ENCODE results near the gene COQ10B. TPM values are rescaled to one million over a fixed set of nuclear protein-coding genes. Genes with fewer than 3 reads are reported as not detected.
"Not testable (repeated sequence)": the region's sequence is repeated elsewhere in the genome, so short reads cannot be mapped to it uniquely, and the experiment has no call there.

The COQ10B gene
- total RNA-seq, 2 experiments from 2014 or later, result 16.7 to 17.9 TPM

DNA sequence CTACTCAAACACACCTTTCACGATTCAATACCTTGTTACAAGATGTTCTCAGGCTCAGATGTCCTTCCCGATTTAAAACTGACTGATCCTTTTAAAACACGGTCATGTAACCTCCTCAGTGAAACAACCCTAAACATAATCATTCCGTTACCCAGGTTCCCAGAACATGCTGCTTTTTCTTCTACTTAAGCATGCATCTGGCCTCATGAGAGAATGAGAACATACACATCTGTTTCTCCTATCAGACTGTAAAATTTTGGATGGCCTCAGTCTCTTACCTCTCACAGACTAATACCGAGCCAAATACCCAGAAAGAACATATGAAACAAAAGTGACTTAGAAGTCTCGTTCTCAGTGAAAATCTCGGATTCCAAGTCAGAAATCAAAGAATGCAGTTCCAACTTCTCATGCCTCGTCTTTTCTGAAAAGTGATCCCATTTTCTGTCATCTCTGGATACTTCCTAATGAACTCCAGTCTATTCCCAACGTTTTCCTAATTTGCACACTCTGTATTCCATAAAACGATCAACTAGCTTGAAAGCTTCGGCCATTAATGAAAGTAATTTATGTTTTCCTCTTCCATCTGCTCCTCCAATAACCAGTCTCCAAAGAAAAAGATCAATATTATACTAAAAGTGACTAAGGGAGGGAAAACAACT is 19.4 kb upstream of the COQ10B start:
- H3K27ac Mint-ChIP-seq, result peak overlapping the region; percentile 100

DNA sequence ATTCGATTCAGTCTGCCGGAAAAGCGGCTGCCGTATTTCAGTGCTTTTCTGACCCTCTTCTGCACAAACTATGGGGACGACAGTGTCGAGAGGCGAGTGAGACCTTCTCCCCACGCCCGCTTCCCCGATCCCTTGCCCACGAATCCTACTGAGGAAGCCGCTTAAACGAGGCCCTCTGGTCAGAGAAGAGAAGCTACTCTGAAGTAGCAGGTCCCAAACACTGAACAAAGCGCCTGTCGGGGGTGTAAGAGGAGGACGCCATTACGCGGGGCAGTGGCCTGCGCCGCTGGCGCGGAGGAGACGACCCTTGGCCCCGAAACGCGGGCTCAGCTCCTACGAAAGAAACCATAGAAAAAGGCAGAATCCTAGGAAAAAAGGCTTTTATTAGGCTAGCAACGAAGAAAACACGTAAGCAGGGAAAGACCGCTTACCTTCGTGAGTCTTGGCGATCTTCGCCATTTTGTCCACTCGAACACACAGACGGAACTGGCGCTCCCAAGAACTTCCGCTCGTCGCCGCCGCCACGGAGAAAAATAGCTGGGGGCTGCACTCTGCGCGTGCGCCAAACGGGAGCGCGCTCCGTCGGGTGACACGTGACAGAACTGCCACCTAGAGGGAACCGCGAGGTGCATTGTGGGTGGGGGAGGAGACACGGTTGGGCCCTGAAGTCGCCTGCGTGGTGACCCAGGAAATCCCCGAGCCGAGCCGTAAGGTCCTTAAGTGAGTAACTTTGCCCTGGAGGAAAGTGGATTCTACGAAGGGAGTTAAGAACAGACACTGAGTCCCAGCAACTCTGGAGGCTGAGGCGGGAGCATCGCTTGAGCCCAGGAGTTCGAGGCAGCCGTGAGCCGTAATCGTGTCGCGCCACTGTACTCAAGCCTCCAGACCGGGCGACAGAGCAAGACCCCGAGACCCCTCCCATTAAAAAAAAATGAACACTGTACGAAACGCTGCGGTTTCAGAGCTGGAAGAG is 18.5 kb upstream of the COQ10B start, which contains the start of gene SF3B1:
Gene SF3B1 (minus strand): TSS at position 488 of the 973 bp plus-strand sequence. CDS start 29 bp downstream, at position 459.
- H3K4me1 Mint-ChIP-seq, result peaks cover 49% of the 10 kb centered on the region
- POLR2A ChIA-PET, result interaction anchor here (0.8 kb wide), 1 partner anchor 18 kb away, joined by 6 read pairs; no protein-coding TSS in a partner anchor
- no peaks in the 10 kb centered on the region for H3K27me3 Mint-ChIP-seq
- peaks cover 33% of the 10 kb centered on the region for H3K36me3 Mint-ChIP-seq (ENCODE audit: low read depth)
- peak within 1 kb of the TSS; percentile 89 for H3K4me3 Mint-ChIP-seq
- CTCF ChIA-PET, result interaction anchor here (0.7 to 4.7 kb wide), 4 partner anchors 8 to 344 kb away, joined by 3 to 23 read pairs (median 4); no protein-coding TSS in a partner anchor
- no peaks in the 10 kb centered on the region for H3K9me3 Mint-ChIP-seq
- DNase-seq, result peak; percentile 99
- peak within 1 kb of the TSS; percentile 100 for H3K27ac Mint-ChIP-seq

More for the DNA sequence above, 19.4 kb upstream of the COQ10B start:
- Mint-ChIP-seq H3K4me1 (peaks cover 56% of the 10 kb centered on the region), H3K9me3 (no peaks in the 10 kb centered on the region), H3K4me3 (peak overlapping the region; percentile 89), H3K36me3 (ENCODE audit: low read depth) (peaks cover 40% of the 10 kb centered on the region), H3K27me3 (no peaks in the 10 kb centered on the region)
- CTCF ChIA-PET, result interaction anchor here (0.9 to 1.2 kb wide), 3 partner anchors 22 to 345 kb away, joined by 3 to 4 read pairs (median 3); no protein-coding TSS in a partner anchor
- no peak for DNase-seq
- POLR2A ChIA-PET, result no interaction called here

DNA sequence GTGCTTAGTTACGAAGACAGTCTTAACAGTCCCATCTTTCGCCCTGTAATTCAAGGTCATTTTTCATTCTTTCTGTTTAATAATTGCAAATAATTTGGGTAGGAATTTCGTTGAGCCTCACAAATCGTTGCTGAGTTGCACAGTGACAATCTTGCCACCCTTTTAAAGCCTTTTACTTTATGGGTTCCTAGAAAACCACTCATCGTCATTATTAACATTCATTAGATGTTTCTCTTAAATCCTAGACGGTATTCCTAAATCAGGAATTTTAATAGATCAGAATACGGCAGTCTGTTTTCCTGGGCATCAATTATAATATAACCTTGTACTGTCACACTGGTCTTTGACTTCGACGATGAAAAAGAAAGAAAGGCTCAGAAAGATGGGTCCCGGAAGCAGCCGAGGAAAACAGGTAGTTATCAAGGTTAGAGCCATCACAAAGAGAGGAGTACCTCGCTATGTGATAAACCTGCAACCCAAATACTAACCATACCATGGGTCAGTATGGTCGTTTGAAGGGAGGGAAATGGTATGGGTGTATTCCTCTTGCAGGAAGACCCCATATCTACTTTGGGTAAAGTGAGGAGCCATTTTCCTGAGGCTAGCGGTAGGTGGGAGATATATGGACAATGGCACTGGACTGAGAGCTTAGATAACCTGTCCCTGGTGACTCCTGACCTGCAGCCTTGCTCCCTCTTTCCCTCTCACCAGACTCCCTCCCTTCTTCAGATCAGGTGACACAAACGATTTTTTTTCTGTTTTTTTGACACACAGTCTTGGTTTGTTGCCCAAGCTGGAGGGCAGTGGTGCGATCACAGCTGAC is 17.5 kb upstream of the COQ10B start:
- Mint-ChIP-seq H3K9me3 (no peaks in the 10 kb centered on the region), H3K27ac (peak overlapping the region; percentile 100), H3K36me3 (ENCODE audit: low read depth) (peaks cover 25% of the 10 kb centered on the region), H3K4me3 (peak overlapping the region; percentile 89), H3K4me1 (peaks cover 39% of the 10 kb centered on the region), H3K27me3 (no peaks in the 10 kb centered on the region)
- no peak for DNase-seq
- ChIA-PET CTCF (interaction anchor here (0.6 to 4.7 kb wide), 5 partner anchors 9 to 391 kb away, joined by 3 to 23 read pairs (median 4); partner anchors contain the start of gene COQ10B), POLR2A (interaction anchor here (0.8 kb wide), 1 partner anchor 17 kb away, joined by 6 read pairs; no protein-coding TSS in a partner anchor)

DNA sequence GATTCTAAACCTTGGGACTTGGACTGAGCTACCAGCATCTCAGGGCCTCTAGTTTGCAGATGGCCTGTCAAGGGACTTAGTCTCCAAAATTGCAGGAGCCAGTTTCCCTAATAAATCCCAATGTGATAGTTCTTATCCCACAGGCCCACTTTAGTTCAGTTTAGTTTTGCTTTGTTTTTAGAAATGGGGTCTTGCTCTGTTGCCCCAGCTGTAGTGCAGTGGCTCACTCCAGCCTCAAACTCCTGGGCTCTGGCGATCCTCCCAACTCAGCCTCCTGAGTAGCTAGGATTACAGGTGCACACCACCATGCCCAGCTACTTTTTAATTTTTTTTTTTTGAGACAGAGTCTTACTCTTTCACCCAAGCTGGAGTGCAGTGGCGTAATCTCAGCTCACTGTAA is 16.0 kb upstream of the COQ10B start:
- ChIA-PET CTCF (interaction anchor here (0.7 to 4.7 kb wide), 5 partner anchors 13 to 133 kb away, joined by 3 to 23 read pairs (median 4); no protein-coding TSS in a partner anchor), POLR2A (no interaction called here)
- Mint-ChIP-seq H3K27ac (no peak overlapping the region), H3K36me3 (ENCODE audit: low read depth) (peaks cover 16% of the 10 kb centered on the region), H3K27me3 (peaks cover 3% of the 10 kb centered on the region), H3K9me3 (no peaks in the 10 kb centered on the region), H3K4me3 (no peak overlapping the region), H3K4me1 (peaks cover 26% of the 10 kb centered on the region)
- DNase-seq, result no peak

- H3K27me3 Mint-ChIP-seq, result peaks cover 7% of the 10 kb centered on the region
- H3K27ac Mint-ChIP-seq, result no peak overlapping the region
- H3K4me3 Mint-ChIP-seq, result no peak overlapping the region
- H3K36me3 Mint-ChIP-seq (ENCODE audit: low read depth), result no peaks in the 10 kb centered on the region
- CTCF ChIA-PET, result interaction anchor here (0.6 kb wide), 1 partner anchor 35 kb away, joined by 3 read pairs; no protein-coding TSS in a partner anchor
- DNase-seq, result no peak
- POLR2A ChIA-PET, result interaction anchor here (0.6 kb wide), 1 partner anchor 16 kb away, joined by 3 read pairs; no protein-coding TSS in a partner anchor
- H3K9me3 Mint-ChIP-seq, result no peaks in the 10 kb centered on the region
- H3K4me1 Mint-ChIP-seq, result peaks cover 3% of the 10 kb centered on the region
Measured at GRCh38 chr2:197442857-197443256, 10.5 kb upstream of the COQ10B start.

GRCh38 chr2:197445746-197446145 is 7.6 kb upstream of the COQ10B start:
- Mint-ChIP-seq H3K27ac (no peak overlapping the region), H3K4me1 (peaks cover 3% of the 10 kb centered on the region), H3K36me3 (ENCODE audit: low read depth) (no peaks in the 10 kb centered on the region), H3K4me3 (no peak overlapping the region), H3K27me3 (peaks cover 7% of the 10 kb centered on the region), H3K9me3 (no peaks in the 10 kb centered on the region)
- ChIA-PET CTCF (no interaction called here), POLR2A (no interaction called here)
- no peak for DNase-seq

GRCh38 chr2:197446844-197447243 is 6.5 kb upstream of the COQ10B start:
- DNase-seq, result no peak
- no peaks in the 10 kb centered on the region for H3K9me3 Mint-ChIP-seq
- ChIA-PET CTCF (no interaction called here), POLR2A (no interaction called here)
- peaks cover 4% of the 10 kb centered on the region for H3K27me3 Mint-ChIP-seq
- H3K27ac Mint-ChIP-seq, result no peak overlapping the region
- no peaks in the 10 kb centered on the region for H3K36me3 Mint-ChIP-seq (ENCODE audit: low read depth)
- H3K4me1 Mint-ChIP-seq, result peaks cover 10% of the 10 kb centered on the region
- H3K4me3 Mint-ChIP-seq, result no peak overlapping the region

DNA sequence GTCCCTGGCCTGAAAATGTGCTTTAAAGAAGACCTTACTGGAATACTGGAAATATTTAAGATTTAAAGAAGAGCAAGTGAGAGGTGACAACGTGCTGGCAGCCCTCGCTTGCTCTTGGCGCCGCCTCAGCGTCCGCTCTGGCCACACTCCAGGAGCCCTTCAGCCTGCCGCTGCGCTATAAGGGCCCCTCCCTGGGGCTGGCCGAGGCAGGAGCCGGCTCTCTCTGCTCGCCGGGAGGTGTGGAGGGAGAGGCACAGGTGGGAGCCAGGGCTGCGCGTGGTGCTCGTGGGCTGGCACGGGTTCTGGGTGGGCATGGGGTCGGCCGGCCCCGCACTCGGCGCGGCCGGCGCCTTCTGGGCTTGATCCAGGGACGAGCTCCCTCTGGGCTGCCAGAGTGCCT is 2.9 kb upstream of the COQ10B start:
- H3K36me3 Mint-ChIP-seq (ENCODE audit: low read depth), result peaks cover 5% of the 10 kb centered on the region
- no peaks in the 10 kb centered on the region for H3K27me3 Mint-ChIP-seq
- ChIA-PET CTCF (interaction anchor here (0.7 to 4.0 kb wide), 3 partner anchors 9 to 41 kb away, joined by 3 to 23 read pairs (median 4); partner anchors contain the start of gene SF3B1), POLR2A (interaction anchor here (0.6 kb wide), 1 partner anchor 27 kb away, joined by 3 read pairs; no protein-coding TSS in a partner anchor)
- peaks cover 26% of the 10 kb centered on the region for H3K4me1 Mint-ChIP-seq
- H3K9me3 Mint-ChIP-seq, result no peaks in the 10 kb centered on the region
- no peak overlapping the region for H3K4me3 Mint-ChIP-seq
- no peak for DNase-seq
- no peak overlapping the region for H3K27ac Mint-ChIP-seq

DNA sequence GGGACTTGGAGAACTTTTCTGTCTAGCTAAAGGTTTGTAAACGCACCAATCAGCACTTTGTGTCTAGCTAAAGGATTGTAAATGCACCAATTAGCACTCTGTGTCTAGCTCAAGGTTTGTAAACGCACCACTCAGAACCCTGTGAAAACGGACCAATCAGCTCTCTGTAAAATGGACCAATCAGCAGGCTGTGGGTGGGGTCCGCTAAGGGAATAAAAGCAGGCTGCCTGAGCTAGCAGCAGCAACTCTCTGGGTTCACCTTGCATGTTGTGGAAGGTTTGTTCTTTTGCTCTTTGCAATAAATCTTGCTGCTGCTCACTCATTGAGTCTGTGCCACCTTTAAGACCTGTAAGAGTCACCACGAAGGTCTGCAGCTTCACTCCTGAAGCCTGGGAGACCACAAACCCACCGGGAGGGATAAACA is 2.4 kb upstream of the COQ10B start:
- H3K27me3 Mint-ChIP-seq; POLR2A ChIA-PET; H3K27ac Mint-ChIP-seq; H3K4me3 Mint-ChIP-seq; H3K36me3 Mint-ChIP-seq (ENCODE audit: low read depth); H3K9me3 Mint-ChIP-seq; DNase-seq: not testable (repeated sequence)
- CTCF ChIA-PET, result interaction anchor here (0.7 to 4.0 kb wide), 3 partner anchors 9 to 41 kb away, joined by 3 to 23 read pairs (median 4); partner anchors contain the start of gene SF3B1
- H3K4me1 Mint-ChIP-seq, result peaks cover 29% of the 10 kb centered on the region

- peak overlapping the region; percentile 86 for H3K4me3 Mint-ChIP-seq
- ChIA-PET POLR2A (interaction anchor here (0.5 to 1.0 kb wide), 4 partner anchors 12 to 88 kb away, joined by 3 to 6 read pairs (median 4); partner anchors contain the start of genes MOB4 and SF3B1), CTCF (interaction anchor here (0.7 to 1.5 kb wide), 9 partner anchors 12 to 642 kb away, joined by 3 to 5 read pairs (median 3); partner anchors contain the start of genes HSPD1 and HSPE1)
- DNase-seq, result no peak
- no peaks in the 10 kb centered on the region for H3K9me3 Mint-ChIP-seq
- H3K27ac Mint-ChIP-seq, result peak overlapping the region; percentile 99
- H3K36me3 Mint-ChIP-seq (ENCODE audit: low read depth), result peaks cover 12% of the 10 kb centered on the region
- peaks cover 40% of the 10 kb centered on the region for H3K4me1 Mint-ChIP-seq
- H3K27me3 Mint-ChIP-seq, result no peaks in the 10 kb centered on the region
Measured at GRCh38 chr2:197452754-197453122, 614 bp upstream of the COQ10B start.

- DNase-seq, result no peak
- CTCF ChIA-PET, result interaction anchor here (1.1 to 1.5 kb wide), 4 partner anchors 13 to 47 kb away, joined by 3 to 5 read pairs (median 4); partner anchors contain the start of genes HSPD1 and HSPE1
- Mint-ChIP-seq H3K27ac (peak overlapping the region; percentile 99), H3K9me3 (no peaks in the 10 kb centered on the region), H3K27me3 (no peaks in the 10 kb centered on the region), H3K4me3 (peak overlapping the region; percentile 86), H3K36me3 (ENCODE audit: low read depth) (peaks cover 12% of the 10 kb centered on the region), H3K4me1 (peaks cover 43% of the 10 kb centered on the region)
- POLR2A ChIA-PET, result no interaction called here
Measured at GRCh38 chr2:197453914-197454398, 604 bp downstream of the COQ10B start.

Data from activated CD4-positive, alpha-beta T cell treated with anti-CD3 and anti-CD28 coated beads, Interleukin-2, amount 10 ng/mL, durations not matched to agents 7 days and 5 days (primary cell).